SU-DHL-6 (cell line): Measurements from ENCODE around the gene NAP1L4.

Source experiments
- H2AFZ ChIP-seq: fragments of 200-600 bp; sonication (generic); 2 replicates; pipeline ENCODE4 v1.6.1; 2014; ENCODE audit warnings: low read depth, mild to moderate bottlenecking, moderate library complexity, mixed read lengths, antibody characterized with exemption, low read length; ENCODE audit not compliant: severe bottlenecking
- H3F3A ChIP-seq: fragments of 200-600 bp; shearing (Covaris generic); 2 replicates; pipeline ENCODE4 v1.6.0; 2016; ENCODE audit warnings: antibody characterized with exemption, mild to moderate bottlenecking; ENCODE audit not compliant: insufficient read depth
- H3K27ac ChIP-seq: fragments of 200-600 bp; sonication (generic); 2 replicates; pipeline ENCODE4 v1.5.1; 2016; ENCODE audit warnings: low read depth, mild to moderate bottlenecking, low read length, moderate library complexity, mixed read lengths
- H3K27me3 ChIP-seq: fragments of 200-600 bp; sonication (generic), shearing (Covaris generic); 2 replicates; pipeline ENCODE4 v1.6.0; 2014; ENCODE audit warnings: mild to moderate bottlenecking, low read length
- H3K36me3 ChIP-seq: fragments of 200-600 bp; sonication (generic); 2 replicates; pipeline ENCODE4 v1.6.1; 2014; ENCODE audit warnings: mild to moderate bottlenecking, low read length, mixed read lengths
- H3K4me2 ChIP-seq: fragments of 300-600, 200-600 bp; shearing (Covaris generic), sonication (generic); 2 replicates; pipeline ENCODE4 v1.6.0; 2014; ENCODE audit warnings: low read length, low read depth, mild to moderate bottlenecking; ENCODE audit not compliant: poor library complexity, severe bottlenecking
- H3K4me3 ChIP-seq: fragments of 200-600 bp; sonication (generic); 2 replicates; pipeline ENCODE4 v1.5.1; 2014; ENCODE audit warnings: antibody characterized with exemption, low read length, mild to moderate bottlenecking, mixed read lengths; ENCODE audit not compliant: insufficient read depth, poor library complexity, severe bottlenecking
- H3K79me2 ChIP-seq: fragments of 200-600 bp; sonication (generic); 2 replicates; pipeline ENCODE4 v1.6.1; 2014; ENCODE audit warnings: mild to moderate bottlenecking, low read length, moderate library complexity; ENCODE audit not compliant: insufficient read depth
- H3K9ac ChIP-seq: fragments of 200-600 bp; sonication (generic); 2 replicates; pipeline ENCODE4 v1.7.0; 2014; ENCODE audit warnings: mild to moderate bottlenecking, low read length
- H3K9me2 ChIP-seq: fragments of 200-600 bp; sonication (generic); replicated peaks from 2 replicates; pipeline ENCODE4 v1.6.1; 2014; ENCODE audit warnings: low read length; ENCODE audit not compliant: insufficient read depth
- H3K9me3 ChIP-seq: fragments of 200-600 bp; sonication (generic); 2 replicates; pipeline ENCODE4 v1.6.1; 2014; ENCODE audit warnings: low read length, mixed read lengths; ENCODE audit not compliant: insufficient read depth
- H4K20me1 ChIP-seq: fragments of 200-600 bp; sonication (generic); 2 replicates; pipeline ENCODE4 v1.6.1; 2014; ENCODE audit warnings: low read depth, mild to moderate bottlenecking, antibody characterized with exemption, low read length, moderate library complexity, mixed read lengths
- CTCF ChIP-seq: fragments of 200-600 bp; sonication (generic); IDR thresholded peaks from one replicate; pipeline ENCODE4 v1.5.1; 2017; ENCODE audit warnings: antibody characterized with exemption, mild to moderate bottlenecking, low read length, moderate library complexity; ENCODE audit not compliant: insufficient read depth, poor library complexity, severe bottlenecking
- EZH2phosphoT487 ChIP-seq: fragments of 200-600 bp; sonication (generic), shearing (Covaris generic); conservative IDR thresholded peaks from 2 replicates; pipeline ENCODE4 v1.6.1; 2018; ENCODE audit warnings: mild to moderate bottlenecking, antibody characterized with exemption, low read length, moderate library complexity, mixed read lengths

The NAP1L4 gene

GRCh38 chr11:2945757-2946287 lies 46.3 kb downstream of the NAP1L4 start:
- TF ChIP-seq EZH2phosphoT487 (no peak), CTCF (no peak)
- Histone ChIP-seq H3K9me3 (no peaks in the 10 kb centered on the region), H3F3A (no peaks in the 10 kb centered on the region), H3K79me2 (no peaks in the 10 kb centered on the region), H3K9me2 (no peaks in the 10 kb centered on the region), H3K4me2 (no peak overlapping the region), H3K36me3 (peaks cover 15% of the 10 kb centered on the region; the same call in 1 of the 2 replicates), H3K4me3 (no peak overlapping the region), H2AFZ (no peak overlapping the region), H3K9ac (no peak overlapping the region), H4K20me1 (no peaks in the 10 kb centered on the region), H3K27ac (no peak overlapping the region), H3K27me3 (no peaks in the 10 kb centered on the region)

DNA sequence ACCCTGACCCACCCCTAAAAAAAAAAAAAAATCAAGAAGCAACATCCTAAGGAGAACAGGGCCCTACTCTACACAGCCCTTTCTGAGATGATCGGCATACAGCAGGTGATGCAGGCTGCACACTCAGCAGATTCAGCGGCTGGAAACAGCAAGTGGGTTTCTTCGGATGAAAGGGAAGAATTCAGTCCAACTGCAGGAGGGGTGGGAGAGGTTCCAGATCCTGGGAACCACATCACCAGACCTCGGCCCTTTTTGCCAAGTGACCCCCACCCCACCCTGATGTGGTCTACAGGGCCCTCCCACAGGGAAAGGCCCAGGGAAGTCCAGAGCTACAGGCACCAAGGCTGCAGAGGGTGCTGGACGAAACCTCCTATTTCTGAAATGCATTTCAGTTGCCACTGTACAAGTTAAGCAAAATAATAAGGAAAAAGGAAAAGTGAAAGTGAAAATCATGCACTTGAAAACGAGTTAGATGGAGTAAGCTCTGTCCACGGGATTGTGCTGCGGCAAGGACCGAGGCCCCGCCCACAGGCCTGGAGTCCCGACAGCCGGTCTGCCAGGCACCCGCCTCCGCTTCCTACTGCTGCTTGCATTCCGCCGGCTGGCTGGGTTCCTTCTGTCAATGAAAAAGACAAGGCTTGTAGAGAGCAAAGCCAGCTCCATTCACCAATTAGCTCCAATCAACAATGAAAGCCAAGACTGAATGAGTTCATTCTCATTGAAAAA lies 46.9 kb downstream of the NAP1L4 start:
- Histone ChIP-seq H3K27ac (no peak overlapping the region), H3K36me3 (peaks cover 9% of the 10 kb centered on the region; the same call in 1 of the 2 replicates), H3F3A (no peaks in the 10 kb centered on the region), H3K9ac (no peak overlapping the region), H3K4me2 (no peak overlapping the region), H3K27me3 (no peaks in the 10 kb centered on the region), H2AFZ (no peak overlapping the region), H3K9me3 (no peaks in the 10 kb centered on the region), H3K9me2 (no peaks in the 10 kb centered on the region), H3K4me3 (no peak overlapping the region), H3K79me2 (no peaks in the 10 kb centered on the region), H4K20me1 (no peaks in the 10 kb centered on the region)
- no peak for TF ChIP-seq EZH2phosphoT487
- no peak for TF ChIP-seq CTCF

DNA sequence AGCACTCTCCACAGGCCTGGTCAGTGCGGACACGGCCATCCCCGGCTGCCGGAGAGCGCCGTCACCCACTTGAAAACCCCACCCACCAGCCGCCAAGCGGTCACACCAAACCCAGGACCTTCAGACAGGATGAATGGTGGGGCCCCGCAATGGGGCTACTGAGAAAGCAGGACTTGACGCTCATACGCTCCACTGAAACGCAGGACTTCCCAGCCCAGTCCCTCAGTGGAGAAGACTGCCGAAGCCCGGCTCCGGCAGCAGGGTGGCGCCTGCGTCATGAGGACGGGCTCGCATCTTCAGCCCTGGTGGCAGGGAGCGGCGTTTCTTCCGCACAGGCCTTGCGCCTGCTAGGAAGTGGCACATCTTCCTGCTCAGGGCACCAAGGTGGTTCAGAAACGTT lies 47.6 kb downstream of the NAP1L4 start:
- H3K27ac ChIP-seq = no peak overlapping the region
- H3K9me3 ChIP-seq = peaks cover 4% of the 10 kb centered on the region; the same call in 1 of the 2 replicates
- H3K9me2 ChIP-seq = no peaks in the 10 kb centered on the region
- no peaks in the 10 kb centered on the region for H3K27me3 ChIP-seq
- no peaks in the 10 kb centered on the region for H3K79me2 ChIP-seq
- H3F3A ChIP-seq = no peaks in the 10 kb centered on the region
- no peaks in the 10 kb centered on the region for H4K20me1 ChIP-seq
- H3K9ac ChIP-seq = no peak overlapping the region
- no peak overlapping the region for H3K4me2 ChIP-seq
- TF ChIP-seq EZH2phosphoT487 (no peak), CTCF (no peak)
- peaks cover 5% of the 10 kb centered on the region; the same call in 1 of the 2 replicates for H3K36me3 ChIP-seq
- no peak overlapping the region for H2AFZ ChIP-seq
- no peak overlapping the region for H3K4me3 ChIP-seq
